Urothelium cell line (cell line): ENCODE results near the gene FAM217A.

Experiments used
- DNase-seq: peaks from one replicate; pipeline ENCODE4 v3.0.0; 2011; ENCODE audit warnings: low spot score, mixed read lengths
- FAIRE-seq: peaks from 2 replicates; lab custom pipeline; 2011; peaks lifted over from hg19 to GRCh38; lab: Jason Lieb, UNC

FAM217A gene

DNA sequence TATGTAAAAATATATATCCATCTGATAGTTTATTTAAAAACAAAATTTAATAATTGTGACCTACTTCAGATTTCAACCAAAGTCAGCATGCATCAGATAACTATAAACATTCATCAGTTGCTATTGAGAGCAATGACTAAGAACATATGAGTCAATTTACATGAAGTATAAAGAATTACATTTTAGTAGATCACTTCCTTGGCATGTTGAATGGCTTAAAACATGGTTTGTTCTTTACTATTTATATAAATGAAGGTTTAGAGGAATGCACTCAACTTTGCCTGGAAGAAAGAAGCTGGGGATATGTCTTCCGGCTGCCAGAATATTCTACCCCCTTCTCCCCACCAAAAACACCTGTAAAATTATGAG lies 6.4 kb upstream of the FAM217A start:
- DNase-seq (no peak), FAIRE-seq (no peak)

DNA sequence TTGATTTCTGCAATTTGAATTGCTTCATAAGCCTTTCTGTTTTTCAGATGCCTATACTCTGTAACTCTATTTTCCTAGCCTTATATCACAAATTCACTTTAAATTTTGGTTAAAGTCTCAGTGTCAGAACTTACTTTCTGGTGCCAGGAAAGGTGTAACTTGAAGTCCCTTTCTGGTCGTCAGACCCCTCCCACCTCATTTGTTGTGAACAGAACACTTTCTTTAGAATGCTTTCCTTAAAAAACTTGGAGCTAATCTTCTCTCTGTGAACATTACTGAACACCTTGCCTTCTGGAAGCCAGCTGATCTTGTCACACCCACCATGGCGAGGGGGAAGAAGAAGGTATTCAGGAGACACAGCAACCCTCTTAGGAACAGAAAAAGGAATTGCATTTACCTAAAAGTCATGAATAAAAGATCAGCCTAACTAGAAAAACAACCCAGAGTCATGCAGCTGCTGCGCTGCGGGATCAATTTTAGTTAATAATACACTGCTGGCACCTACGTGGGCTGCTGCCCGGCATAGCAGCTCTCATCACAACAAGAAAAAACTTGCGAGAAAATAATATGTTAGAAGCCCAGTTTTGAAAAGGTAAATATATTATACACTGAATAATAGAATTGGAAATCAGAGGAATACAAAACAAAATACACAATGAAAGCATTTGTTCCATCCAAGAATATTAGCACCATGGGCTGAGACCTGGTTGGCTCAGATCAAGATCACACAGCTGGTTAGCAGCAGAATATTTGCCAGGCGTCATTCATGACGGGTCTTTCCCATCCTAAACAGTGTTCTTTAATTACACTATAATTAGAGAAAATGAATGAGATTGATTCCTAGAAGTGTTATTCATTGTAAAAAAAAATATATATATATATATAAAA lies 5.8 kb upstream of the FAM217A start:
- DNase-seq, result no peak
- FAIRE-seq, result no peak

DNA sequence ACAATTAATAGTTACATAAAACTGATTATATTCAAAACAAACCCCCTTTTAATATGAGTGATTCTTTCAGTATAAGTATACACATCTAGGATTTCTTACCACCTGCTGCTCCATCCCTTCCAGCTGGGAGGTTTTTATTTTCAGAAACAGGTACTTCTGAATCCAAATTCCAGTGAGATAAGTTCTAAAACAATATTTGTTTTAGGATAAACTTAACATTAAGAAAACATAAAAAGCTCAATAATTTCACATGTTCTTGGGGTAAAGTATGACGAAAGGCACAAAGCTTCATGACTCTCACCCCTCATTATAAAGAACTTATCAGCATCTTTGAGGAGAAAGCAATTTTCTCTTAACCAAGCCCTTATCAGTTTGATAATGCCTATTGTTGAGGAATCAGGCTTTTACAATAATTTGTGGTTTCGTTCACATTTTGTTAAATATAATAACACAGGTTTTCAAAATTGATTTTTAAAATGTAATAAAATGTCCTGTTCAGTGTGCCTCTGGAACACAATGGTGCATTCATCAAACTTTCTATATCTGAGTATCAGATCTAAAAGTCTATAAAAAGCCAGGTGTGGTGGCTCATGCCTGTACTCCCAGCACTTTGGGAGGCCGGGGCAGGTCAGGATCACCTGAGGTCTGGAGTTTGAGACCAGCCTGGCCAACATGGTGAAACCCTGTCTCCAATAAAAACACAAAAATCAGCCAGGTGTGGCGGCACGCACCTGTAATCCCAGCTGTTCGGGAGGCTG lies 4.3 kb downstream of the FAM217A start:
- DNase-seq (no peak), FAIRE-seq (no peak)

DNA sequence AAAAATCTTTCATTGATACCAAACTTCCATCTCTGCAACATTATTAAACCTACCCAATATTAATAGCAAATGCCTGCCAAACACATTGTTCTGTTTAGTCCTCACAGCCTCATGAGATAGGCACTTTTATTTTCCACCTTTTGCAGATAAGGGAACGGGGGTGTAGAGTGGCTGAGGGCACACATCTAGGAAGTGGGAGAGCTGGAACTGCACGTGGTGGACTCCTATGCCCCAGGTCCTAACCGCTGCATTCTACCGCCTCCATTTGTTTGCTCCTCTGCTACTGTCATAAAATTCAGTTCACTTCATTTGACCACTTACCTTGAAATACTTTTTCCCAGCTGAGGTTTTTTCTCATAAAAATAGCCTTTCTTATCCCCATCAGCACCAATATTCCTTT lies 7.6 kb downstream of the FAM217A start:
- DNase-seq (no peak), FAIRE-seq (no peak)

DNA sequence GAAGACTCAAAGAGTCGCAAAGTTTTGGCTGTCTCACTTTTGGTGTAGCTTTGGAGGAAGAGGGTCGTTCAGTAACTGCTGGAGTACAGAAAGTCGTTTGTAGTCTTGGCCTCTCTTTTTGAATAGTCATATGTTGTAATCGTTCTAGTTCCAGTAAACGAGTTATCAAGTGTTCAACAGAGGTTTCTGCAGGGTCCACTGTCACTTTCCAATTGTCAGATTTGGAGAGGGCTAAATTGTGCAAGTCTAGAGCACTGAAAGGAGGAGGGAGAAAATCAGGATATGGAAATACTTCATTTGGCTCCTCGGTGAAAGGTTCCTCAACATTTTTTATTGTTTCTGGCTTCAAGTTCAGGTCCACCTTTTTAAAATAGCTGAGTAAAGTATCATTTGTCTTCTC lies 9.7 kb downstream of the FAM217A start:
- FAIRE-seq (no peak), DNase-seq (no peak)

DNA sequence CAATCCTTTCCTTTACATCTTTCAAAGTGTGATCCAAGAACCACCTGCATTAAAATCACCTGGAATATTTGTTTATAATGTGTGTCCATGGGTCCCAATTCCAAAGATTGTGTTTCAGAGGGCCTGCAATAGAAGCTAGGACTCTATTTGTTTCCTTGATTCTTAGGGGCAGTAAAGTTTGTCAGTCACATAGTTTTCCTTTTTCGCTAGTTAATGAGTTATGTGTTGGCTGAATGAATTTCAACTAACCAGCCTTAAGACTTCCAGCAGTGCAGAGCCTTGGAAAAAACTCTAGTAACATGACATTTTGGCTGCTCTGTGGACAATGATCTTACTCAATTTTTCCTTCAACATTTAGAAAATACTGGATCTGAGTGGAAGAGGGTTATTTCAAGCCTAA lies 11.3 kb downstream of the FAM217A start:
- no peak for DNase-seq
- FAIRE-seq, result no peak

DNA sequence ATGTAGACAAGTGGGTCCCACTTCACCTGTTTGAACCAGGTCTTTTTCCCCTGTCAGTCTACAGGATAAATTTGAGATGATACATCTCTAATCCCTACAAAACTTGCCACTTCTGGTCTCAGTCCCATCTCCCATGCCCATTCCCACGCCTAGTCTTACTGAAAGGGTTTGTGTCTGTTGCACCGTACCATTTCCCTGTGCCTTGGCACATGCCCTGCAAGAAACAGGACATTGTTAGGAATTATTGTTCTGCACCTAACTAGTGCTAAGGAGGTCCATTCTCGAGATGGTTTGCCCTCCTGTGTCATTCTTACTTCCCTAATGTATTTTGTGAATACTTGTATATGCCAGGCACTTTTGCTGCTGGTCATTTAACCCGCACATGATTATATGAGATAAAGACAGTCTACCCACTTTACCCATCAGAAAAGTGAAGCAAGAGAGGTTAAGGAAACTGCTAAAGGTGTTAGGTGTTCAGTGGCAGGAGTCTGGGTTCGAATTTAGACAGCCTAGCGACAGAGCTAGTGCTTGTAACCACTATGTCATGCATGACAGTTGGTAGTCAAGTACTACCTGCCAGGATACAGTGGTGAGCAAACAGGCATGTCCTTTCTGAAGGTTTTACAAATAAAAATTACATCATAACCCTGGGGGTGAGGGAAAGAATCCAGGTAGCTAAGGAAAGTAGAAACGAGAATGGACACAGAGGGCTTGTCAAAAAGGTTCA lies 12.7 kb downstream of the FAM217A start:
- no peak for DNase-seq
- FAIRE-seq, result no peak

DNA sequence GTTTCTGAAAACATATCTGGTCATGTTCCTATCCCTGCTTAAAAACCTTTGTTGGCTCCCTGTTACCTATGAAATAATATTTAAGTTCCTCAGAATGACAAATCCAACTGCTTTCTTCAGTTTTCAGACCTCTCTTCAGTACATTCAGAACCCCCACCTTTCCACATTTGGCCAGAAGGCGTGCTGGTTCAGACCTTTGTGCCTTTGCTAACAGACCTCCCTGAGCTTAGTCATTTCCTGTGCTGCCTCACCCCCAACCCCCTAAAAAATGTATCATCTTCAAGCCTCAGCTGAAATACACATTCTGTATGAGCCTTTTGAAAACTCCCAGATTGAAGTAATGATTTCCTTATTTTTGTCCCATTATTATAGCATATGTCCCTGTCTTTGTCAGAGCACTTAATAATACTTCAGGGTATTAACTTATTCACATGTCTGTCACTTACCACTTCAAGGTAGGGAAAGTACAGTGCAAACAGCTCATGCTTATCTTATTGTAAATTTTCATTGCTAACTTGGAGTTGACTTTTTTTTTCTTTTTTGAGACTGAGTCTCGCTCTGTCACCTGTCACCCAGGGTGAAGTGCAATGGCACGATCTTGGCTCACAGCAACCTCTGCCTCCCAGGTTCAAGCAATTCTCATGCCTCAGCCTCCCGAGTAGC lies 19.7 kb downstream of the FAM217A start:
- DNase-seq (peak; percentile 76), FAIRE-seq (no peak)

DNA sequence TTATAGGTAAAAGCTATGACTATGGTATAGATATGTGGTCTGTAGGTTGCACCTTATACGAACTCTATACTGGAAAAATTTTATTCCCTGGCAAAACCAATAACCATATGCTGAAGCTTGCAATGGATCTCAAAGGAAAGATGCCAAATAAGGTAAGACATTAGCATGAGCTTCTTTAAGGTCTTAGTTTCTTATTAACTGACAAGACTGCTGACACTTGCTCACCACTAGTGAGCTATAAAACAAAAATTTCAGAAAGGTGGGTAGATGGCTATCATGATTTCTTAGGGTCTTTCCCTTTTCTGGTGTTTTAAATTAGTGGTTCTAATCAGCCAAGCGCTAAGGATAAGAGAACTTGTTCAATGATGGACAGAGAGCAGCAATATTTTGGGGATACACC lies 21.9 kb downstream of the FAM217A start:
- FAIRE-seq (no peak), DNase-seq (no peak)

DNA sequence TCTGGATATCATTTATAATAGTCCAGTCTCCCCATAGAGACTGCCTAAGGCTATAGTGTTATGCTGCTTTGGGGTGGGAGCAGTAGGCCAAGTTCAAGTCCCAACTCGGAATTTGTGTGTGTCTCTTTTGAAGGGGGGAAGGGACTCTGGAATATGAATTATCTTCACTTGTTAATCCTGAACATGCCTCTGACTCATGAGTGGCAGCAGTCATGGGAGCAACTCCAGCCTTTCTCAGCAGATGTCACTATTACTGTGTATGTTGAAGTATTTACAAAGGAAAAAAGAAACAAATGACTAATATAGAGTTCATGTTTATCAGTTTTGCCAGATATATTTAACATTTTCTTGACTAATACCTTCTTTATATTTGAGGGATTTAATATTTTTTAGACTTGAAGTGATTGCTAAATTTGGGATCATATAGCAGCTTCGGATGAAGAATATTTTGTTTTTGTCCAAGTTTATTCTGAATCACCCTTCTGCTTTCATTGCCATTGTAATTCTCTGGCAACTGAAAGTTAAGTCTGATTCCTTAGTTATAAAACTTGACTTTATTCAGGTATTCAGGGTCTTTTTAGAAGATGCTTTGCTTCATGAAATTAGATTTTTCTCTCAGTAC lies 23.4 kb downstream of the FAM217A start:
- DNase-seq, result peak; percentile 50
- FAIRE-seq, result no peak

DNA sequence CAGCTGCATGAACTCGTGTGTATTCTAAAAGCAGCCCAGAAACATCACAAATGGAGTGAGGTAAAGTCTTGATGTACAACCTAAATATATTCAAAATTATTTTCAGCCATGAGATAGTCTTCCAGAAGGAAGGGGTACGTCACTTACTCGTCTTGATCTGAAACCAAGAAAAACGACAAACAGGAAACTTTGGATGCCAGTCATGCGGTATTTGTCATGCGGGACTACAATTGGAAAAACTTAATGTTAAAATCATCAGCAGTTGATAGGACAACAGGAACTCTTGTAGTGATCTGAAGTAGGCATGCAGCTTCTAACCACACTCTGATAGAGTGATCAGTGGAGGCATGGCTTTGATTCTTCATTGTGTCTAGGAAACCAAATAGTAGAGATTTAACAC lies 29.7 kb downstream of the FAM217A start:
- FAIRE-seq (no peak), DNase-seq (no peak)

DNA sequence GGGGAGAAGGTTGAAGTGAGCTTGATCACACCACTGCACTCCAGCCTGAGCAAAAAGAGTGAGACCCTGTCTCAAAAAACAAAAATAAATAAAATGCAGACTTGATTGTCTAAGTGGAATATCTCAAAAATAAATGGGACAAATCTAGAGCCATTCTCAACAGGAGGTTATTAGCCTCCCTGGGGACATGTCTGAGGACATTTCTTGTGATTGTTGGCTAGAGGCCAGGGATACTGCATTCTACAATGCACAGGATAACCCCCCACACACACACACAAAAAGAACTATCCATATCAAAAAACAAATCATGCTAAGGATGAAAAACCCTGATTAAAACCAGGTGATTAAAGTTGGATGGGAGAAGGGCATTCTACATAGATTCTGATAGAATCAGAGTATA lies 37.5 kb downstream of the FAM217A start:
- DNase-seq, result no peak

DNA sequence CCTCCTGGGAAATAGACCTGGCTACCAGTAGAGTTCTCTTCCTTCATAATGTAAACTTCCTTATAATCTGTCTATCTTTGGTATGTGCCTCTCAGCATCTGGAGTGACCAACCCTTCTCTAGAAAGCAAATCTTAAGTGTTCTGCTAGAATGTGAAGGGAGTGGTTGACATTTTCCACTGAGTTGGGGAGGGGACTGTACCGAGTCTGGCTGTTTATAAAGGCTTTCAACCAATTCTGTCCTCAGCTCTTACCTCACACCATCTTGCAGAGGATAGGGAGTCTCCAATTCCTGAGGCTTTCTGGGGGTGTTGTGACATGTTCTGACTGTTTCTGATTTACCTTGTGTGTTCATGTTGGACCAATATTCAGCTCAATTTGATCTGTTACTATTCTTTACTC lies 39.6 kb downstream of the FAM217A start:
- FAIRE-seq, result no peak
- no peak for DNase-seq

More for the DNA sequence above, 37.5 kb downstream of the FAM217A start:
- no peak for FAIRE-seq

DNA sequence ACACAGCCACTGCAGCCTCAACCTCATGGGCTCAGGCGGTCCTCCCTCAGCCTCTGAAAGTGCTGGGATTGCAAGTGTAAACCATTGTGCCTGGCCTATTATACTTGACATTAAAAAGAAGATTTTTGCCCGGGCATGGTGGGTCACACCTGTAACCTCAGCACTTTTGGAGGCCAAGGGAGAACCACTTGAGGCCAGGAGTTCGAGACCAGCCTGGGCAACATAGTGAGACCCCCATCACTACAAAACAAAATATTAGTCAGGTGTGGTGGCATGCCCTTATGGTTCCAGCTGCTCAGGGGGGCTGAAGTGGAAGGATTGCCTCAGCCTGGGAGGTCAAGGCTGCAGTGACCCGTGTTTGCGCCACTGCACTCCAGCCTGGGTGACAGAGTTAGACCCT lies 42.4 kb downstream of the FAM217A start:
- DNase-seq, result no peak
- FAIRE-seq, result no peak

DNA sequence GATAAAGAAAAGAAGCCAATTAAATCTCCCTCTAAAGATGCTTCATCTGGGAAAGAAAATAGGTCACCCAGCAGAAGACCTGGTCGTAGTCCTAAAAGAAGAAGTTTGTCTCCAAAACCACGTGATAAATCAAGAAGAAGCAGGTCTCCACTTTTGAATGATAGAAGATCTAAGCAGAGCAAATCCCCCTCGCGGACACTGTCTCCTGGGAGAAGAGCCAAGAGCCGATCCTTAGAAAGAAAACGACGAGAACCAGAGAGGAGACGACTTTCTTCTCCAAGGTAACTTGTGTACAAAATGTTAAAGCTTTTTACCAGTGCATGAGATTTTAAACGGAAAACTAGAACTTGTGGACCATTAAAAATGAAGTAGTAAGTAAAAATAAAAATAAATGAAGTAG lies 46.5 kb downstream of the FAM217A start:
- FAIRE-seq (no peak), DNase-seq (no peak)

DNA sequence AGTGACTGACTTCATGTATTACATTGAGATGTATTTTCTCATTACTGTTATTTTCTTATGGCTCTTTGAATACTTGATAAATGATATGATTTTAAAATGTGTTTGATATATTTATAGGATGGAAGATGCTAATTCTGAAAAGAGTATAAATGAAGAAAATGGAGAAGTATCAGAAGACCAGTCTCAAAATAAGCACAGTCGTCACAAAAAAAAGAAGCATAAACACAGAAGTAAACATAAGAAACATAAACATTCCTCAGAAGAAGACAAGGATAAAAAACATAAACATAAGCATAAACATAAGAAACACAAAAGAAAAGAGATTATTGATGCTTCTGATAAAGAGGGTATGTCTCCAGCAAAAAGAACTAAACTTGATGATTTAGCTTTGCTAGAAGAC lies 47.5 kb downstream of the FAM217A start:
- FAIRE-seq, result no peak
- no peak for DNase-seq

DNA sequence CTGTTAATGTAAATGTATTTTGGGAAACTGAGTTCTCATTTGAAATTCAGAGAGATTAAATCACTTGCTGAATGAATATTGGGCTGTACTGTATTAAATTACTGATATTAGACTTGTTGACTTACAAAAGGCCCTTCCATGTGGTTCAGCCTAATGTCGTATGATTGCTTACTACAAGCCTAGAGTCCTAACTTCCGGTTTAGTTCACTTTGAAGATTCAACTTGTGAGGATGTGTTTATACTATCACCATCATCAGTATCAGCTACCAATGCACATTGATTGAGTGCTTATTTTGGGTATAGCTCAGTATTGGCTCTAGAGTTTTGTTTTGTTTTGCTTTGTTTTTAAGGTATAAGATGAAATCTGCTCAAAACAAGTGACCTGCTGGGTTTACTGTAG lies 48.3 kb downstream of the FAM217A start:
- no peak for DNase-seq

DNA sequence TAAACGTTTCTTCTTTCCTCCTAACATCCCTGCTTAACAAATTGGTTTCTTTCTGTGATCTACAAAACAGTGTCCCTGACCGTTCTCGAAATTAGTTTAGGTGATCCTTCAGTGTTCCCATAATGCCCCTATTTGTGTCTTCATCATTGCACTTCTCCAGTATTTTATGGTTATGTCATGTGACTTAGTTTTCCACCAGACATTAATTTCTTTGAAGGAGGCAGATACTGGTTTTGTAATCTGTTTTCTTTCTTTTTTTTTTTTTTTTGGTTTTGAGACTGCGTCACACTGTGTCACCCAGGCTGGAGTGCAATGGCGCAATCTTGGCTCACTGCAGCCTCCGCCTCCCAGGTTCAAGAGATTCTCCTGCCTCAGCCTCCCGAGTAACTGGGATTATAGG lies 49.2 kb downstream of the FAM217A start:
- FAIRE-seq, result no peak

More for the DNA sequence above, 48.3 kb downstream of the FAM217A start:
- FAIRE-seq, result no peak

DNA sequence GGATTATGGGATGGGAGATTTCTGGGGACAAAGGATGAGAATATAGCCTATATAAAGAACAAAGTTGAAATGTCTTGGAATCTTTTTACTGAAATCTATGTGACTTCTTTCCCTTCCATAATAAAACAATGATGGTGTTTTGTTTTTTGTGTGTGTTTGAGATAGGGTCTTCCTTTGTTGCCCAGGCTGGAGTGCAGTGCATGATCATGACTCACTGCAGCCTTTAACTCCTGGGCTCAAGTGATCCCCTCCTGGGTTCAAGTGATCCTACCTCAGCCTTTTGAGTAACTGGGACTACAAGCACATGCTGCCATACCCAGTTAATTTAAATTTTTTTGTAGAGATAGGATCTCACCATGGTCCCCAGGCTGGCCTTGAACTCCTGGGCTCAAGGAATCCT lies 50.9 kb downstream of the FAM217A start:
- no peak for DNase-seq
- no peak for FAIRE-seq

More for the DNA sequence above, 49.2 kb downstream of the FAM217A start:
- DNase-seq, result no peak

DNA sequence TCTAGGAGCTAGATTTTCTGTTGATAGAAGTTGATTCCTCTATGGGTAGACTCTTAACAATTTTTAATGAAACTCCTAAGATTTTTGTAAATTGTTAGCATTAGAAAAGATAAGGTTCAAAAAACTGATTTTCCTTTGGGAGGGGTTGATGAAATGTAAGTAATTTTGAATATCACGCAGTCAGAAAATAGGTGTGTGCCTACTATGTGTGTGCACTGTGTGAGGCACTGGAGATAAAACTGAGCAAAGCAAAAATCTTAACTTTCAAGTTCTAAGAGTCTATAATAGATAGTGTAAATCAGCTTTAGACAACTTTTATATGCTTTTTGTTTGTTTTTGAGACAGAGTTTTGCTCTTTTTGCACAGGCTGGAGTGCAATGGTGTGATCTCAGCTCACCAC lies 53.3 kb downstream of the FAM217A start:
- DNase-seq (no peak), FAIRE-seq (no peak)

DNA sequence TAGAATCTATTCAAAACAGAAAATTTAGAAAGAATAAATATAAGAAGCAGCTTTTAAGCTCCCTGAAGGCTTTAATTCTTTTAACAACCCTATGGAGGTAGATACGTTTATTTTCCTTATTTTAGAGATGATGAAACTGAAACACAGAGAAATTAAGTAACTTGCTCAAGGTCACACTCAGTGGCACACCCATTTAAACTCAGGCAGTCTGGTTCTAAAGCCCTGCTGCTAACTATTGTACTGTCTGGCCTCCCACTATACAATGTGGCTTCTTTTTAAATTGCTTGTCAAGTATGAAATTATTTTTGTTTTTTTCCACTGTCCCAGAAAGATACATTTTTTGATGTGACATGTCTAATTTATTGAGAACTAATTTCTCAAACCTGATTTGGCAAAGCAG lies 55.7 kb downstream of the FAM217A start:
- FAIRE-seq, result no peak
- no peak for DNase-seq
